HG03025 (cell line): ENCODE measurements around the gene ATP6V0A1.
"Not testable (repeated sequence)": the region's sequence is repeated elsewhere in the genome, so short reads cannot be mapped to it uniquely, and the experiment has no call there.

Experiments
- ATAC-seq: cut with Tn5 transposase; IDR thresholded peaks from one replicate; pipeline ENCODE4 v1.9.1; 2021; ENCODE audit warnings: mild to moderate bottlenecking, moderate library complexity; ENCODE audit not compliant: unreplicated experiment, low FRiP score

The ATP6V0A1 gene

GRCh38 chr17:42458497-42459255 is at the start of gene ATP6V0A1:
ATP6V0A1 (plus strand) TSS chr17:42458878; CDS start chr17:42460895, 2,017 bp downstream.
- ATAC-seq: peak; percentile 56

GRCh38 chr17:42409523-42410318 is 49.0 kb upstream of the ATP6V0A1 start:
- no peak for ATAC-seq

- ATAC-seq: no peak
Observed at GRCh38 chr17:42410319-42410685, 48.4 kb upstream of the ATP6V0A1 start.

GRCh38 chr17:42411361-42411760 is 47.3 kb upstream of the ATP6V0A1 start:
- ATAC-seq: no peak

GRCh38 chr17:42411905-42412679 is 46.6 kb upstream of the ATP6V0A1 start:
- ATAC-seq: no peak

- no peak for ATAC-seq
Observed at GRCh38 chr17:42413464-42414040, 45.1 kb upstream of the ATP6V0A1 start.

- ATAC-seq: no peak
Observed at GRCh38 chr17:42414704-42415409, 43.8 kb upstream of the ATP6V0A1 start.

- ATAC-seq: not testable (repeated sequence)
Observed at GRCh38 chr17:42417981-42418380, 40.7 kb upstream of the ATP6V0A1 start.

GRCh38 chr17:42421136-42421506 is 37.6 kb upstream of the ATP6V0A1 start:
- ATAC-seq: no peak

GRCh38 chr17:42421507-42422338 is 37.0 kb upstream of the ATP6V0A1 start:
- ATAC-seq: no peak

- ATAC-seq: no peak
Observed at GRCh38 chr17:42422412-42422957, 36.2 kb upstream of the ATP6V0A1 start.

GRCh38 chr17:42422958-42423712 is 35.5 kb upstream of the ATP6V0A1 start, which contains the start of gene CAVIN1:
CAVIN1 (minus strand) TSS chr17:42423256; CDS start chr17:42423097, 159 bp downstream.
- no peak for ATAC-seq

GRCh38 chr17:42423766-42424165 is 34.9 kb upstream of the ATP6V0A1 start:
- no peak for ATAC-seq

- ATAC-seq: no peak
Observed at GRCh38 chr17:42424991-42425610, 33.6 kb upstream of the ATP6V0A1 start.

GRCh38 chr17:42428141-42428944 is 30.3 kb upstream of the ATP6V0A1 start:
- no peak for ATAC-seq

GRCh38 chr17:42429726-42430447 is 28.8 kb upstream of the ATP6V0A1 start:
- no peak for ATAC-seq
